Measurements from ENCODE around the gene ZNF562.
"Not testable (repeated sequence)": the region's sequence is repeated elsewhere in the genome, so short reads cannot be mapped to it uniquely, and the experiment has no call there.

ZNF562 gene

GRCh38 chr19:9674663-9675357 lies at the start of gene ZNF562:
Gene ZNF562, minus strand, starts transcription at chr19:9675100. Its CDS starts 14,356 bp downstream, at chr19:9660744.
- DNase-seq: peak; percentile 77

GRCh38 chr19:9724157-9724556 lies 49.3 kb upstream of the ZNF562 start:
- no peak for DNase-seq

- DNase-seq: no peak
Observed at GRCh38 chr19:9721861-9722260, 47.0 kb upstream of the ZNF562 start.

DNA sequence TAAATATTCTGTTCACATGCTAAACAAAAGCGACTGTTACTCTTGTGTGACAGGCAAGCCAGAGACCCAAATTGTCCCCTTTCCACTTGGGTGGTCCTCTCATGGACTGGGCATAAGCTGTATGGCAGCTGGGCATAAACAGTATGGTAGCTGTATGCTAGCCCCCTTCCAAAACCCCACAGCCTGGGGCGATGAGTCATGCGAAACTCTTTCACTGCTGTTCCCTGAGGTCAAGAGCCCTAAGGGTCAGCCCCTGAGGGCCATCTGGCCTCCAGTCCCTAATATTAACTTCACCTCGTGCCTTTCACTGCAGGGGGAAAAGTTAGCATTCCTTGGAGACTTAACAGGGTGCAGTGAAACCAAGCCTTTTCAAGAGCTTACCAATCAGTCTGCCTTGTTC lies 45.6 kb upstream of the ZNF562 start:
- DNase-seq: no peak

- DNase-seq: no peak
Observed at GRCh38 chr19:9711815-9712214, 36.9 kb upstream of the ZNF562 start.

GRCh38 chr19:9709305-9709704 lies 34.4 kb upstream of the ZNF562 start:
- DNase-seq: no peak

GRCh38 chr19:9705836-9706235 lies 30.9 kb upstream of the ZNF562 start:
- DNase-seq: no peak

- DNase-seq: no peak
Observed at GRCh38 chr19:9702186-9702585, 27.3 kb upstream of the ZNF562 start.

DNA sequence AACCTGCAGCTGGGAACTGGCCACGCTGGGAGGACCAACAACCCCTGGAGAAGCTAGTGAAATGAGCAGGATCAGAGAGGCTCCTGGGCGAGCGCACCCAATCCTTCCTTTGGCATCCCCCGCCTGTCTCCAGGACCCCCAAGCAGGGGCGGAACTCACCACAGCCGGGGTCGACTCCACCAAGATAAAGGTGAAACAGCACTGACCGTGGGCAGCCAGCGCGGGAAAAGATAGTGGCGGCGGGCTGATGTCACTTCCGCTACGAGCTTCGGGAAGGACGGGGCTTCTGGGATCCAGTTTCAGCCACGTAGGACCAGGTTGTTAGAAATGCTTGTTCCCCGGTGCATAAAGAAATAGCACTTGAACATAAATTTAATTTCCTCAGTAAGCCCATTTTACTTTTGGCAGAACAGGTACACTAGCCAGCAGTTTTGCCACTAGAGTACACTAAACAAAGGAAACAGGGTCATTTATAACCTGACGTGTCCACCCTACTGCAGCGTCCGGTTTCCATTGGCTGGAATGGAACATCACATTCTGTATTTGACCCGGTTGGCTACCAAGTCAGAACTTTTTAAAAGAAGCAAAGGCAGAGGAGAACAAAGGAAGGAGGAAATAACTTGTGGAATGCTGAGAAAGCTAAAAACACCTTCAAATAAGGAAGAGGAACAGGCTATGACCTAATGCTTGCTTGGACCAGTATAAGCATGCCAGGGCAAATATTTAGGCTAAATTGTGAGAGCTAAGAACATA lies 25.5 kb upstream of the ZNF562 start:
- no peak for DNase-seq

GRCh38 chr19:9690301-9690700 lies 15.4 kb upstream of the ZNF562 start:
- not testable (repeated sequence) for DNase-seq

- DNase-seq: not testable (repeated sequence)
Observed at GRCh38 chr19:9679996-9680395, 5.1 kb upstream of the ZNF562 start.

GRCh38 chr19:9675358-9675901 lies 530 bp upstream of the ZNF562 start:
- DNase-seq: not testable (repeated sequence)

DNA sequence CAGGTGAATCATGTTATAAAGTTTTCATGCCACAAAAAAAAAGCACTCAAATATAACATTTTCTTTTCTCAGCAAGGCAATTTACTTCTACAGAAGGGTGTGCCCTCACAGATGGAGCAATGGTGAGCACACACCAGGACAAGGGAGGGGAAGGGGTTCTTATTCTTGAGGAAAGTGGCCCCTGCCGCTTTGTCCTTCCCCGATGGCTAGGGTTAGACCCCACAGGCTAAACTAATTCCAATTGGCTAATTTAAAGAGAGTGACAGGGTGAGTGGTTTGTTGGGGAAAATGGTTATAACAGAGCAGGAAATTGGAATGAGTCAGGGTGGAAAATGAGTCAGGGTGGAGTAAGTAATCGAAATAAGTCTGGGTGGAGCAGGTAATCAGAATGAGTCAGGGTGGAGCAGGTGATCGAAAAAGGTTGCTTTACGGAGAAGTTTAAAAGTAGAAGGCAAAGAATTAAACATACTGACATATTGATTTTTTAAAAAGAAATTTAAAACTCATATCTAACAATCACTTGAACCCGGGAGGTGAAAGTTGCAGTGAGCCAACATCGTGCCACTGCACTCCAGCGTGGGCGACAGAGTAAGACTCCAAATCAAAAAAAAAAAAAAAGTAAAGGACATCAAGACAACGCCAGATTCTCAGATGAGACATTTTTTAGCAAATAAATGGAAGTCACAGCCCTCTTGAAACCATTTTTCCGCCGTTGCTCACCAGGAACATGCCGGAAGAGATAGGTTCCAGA lies 813 bp downstream of the ZNF562 start:
- no peak for DNase-seq

DNA sequence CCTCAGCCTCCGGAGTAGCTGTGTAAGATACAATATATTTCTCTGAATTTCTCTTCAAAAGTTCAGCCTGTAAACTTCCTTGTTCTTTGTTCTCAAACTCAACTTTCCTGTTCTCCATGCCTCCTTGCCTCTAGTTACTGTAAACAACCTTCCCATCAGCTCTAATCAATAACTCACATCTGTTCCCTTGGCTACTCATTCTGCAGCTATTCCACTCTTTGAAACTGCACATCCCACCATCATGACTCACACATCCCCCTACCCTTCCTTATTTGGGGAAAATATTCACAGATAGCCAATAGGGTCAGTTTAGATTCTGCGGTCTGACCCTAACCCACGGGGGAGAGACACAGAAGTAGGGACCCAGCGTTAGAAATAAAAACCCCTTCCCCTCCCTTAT lies 2.0 kb downstream of the ZNF562 start:
- DNase-seq: no peak

DNA sequence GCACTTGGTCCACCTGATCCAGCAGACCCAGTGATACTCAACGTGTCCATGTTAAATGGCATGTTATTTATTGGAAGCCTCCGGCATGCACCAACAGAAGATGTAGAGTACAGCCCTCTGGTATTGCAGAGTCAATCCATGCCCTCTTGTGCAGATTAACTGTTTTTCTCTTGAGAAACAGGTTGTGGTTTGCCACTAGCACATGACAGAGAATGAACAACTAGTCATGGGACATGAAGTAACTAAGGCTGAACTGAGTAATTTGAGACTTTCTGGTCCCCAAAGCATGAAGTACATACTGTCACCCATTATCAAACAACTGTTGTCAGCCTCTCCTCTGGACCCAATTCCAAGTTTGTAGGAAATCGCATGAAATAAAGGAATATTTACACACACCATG lies 3.2 kb downstream of the ZNF562 start:
- no peak for DNase-seq

GRCh38 chr19:9668544-9668943 lies 6.4 kb downstream of the ZNF562 start:
- DNase-seq: no peak

- DNase-seq: no peak
Observed at GRCh38 chr19:9667898-9668297, 7.0 kb downstream of the ZNF562 start.

- no peak for DNase-seq
Observed at GRCh38 chr19:9658769-9659168, 16.1 kb downstream of the ZNF562 start.

DNA sequence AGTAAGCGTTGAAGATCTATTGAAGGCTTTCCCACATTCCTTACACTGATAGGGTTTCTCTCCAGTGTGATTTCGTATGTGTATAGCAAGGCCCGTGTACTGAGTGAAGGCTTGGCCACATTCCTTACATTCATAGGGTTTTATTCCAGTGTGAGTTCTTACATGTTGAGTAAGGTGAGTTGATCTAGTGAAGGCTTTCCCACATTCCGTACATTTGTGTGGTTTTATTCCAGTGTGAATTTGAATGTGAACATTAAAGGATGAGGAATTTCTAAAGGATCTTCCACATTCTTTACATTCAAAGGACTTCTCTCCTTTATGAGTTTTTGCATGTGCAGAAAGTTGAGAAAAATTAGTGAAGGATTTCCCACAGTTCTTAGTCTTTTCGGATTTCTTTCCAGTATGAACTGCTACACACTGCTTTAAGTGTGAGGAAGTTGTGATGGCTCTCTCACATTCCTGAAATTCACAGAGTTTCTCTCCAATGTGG lies 21.8 kb downstream of the ZNF562 start:
- not testable (repeated sequence) for DNase-seq

- not testable (repeated sequence) for DNase-seq
Observed at GRCh38 chr19:9651464-9651863, 23.4 kb downstream of the ZNF562 start.

DNA sequence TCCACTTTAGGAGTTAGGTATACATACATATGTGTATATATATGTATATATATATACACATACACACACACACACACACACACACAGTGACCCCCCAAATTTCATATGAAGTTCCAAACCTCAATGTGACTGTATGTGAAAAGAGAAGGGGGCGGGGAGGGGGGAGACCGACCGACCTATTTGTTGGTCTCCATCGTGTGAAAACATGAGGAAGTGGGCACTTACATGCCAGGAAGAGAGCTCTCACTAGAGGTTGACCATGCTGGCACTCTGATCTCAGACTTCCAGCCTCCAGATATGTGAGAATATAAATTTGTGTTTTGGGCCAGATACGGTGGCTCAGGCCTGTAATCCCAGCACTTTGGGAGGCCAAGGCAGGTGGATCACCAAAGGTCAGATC lies 24.6 kb downstream of the ZNF562 start:
- DNase-seq: no peak

DNA sequence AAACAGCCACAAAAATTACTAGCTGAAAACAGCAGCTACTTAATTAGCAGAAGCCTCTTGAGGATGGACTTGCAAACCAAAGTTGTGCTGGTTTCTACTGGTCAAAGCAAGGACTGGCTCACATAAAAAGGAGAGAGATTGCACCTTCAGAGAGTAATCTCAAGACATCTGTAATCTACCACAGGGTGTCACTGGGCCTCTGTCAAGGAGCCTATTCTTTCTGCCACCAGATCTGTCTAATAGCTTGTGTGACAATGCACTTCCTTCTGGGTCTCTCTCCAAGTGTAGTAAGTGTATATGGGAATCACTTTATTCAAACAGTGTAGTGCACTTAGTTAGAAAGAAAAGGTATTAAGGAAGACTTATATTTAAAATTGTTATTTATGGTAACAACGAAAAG lies 29.4 kb downstream of the ZNF562 start:
- no peak for DNase-seq

- DNase-seq: no peak
Observed at GRCh38 chr19:9644472-9644871, 30.4 kb downstream of the ZNF562 start.
